ENCODE data around the gene VIPR2. TPM values are rescaled to one million over a fixed set of nuclear protein-coding genes. Genes with fewer than 3 reads are reported as not detected.
"Not testable (repeated sequence)": the region's sequence is repeated elsewhere in the genome, so short reads cannot be mapped to it uniquely, and the experiment has no call there.

The VIPR2 gene, protein sequence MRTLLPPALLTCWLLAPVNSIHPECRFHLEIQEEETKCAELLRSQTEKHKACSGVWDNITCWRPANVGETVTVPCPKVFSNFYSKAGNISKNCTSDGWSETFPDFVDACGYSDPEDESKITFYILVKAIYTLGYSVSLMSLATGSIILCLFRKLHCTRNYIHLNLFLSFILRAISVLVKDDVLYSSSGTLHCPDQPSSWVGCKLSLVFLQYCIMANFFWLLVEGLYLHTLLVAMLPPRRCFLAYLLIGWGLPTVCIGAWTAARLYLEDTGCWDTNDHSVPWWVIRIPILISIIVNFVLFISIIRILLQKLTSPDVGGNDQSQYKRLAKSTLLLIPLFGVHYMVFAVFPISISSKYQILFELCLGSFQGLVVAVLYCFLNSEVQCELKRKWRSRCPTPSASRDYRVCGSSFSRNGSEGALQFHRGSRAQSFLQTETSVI
- 1 to 10 TPM; 1.2 to 5.2 (median 4.6) TPM for polyA plus RNA-seq

DNA sequence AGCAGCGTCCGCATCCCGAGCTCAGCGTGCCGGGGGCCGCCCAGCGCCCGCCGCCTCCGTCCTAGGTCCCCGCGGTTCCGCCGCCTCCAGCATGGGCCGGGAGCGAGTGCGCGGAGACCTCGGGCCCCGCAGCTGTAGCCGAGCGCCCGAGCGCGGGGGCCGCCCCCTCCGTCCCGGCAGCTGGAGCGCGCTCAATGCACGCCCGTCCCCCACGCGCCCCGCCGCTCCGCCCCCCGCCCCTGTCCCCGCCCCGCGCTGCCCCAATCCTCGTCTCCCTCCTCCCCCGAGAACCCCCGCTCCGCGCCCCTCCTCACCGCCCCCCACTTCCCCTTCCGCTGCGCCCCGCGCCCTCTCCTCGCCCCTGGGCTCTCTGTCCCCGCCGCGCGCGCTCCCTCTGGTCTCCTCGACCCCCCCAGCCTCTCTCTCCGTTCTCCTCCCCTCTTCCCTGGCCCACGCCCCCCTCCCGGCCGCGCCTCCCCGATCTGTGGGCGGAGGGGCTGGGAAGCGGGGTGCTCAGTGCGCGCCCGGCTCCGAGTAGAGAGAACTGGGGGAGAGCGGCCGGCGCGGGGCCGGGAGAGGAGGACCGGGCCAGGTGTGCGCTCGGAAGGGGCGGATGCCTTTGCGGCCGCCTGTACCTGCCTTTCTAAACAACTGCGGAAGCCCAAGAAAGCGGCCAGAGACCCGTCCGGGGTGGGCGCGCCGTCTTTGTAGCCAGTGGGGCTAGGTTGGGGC lies at the start of gene VIPR2:
Gene VIPR2 (minus strand): TSS at position 110 of the 732 bp plus-strand sequence. CDS start 96 bp downstream, at position 14.
- no peak within 1 kb of the TSS for H3K27ac ChIP-seq (ENCODE audit: low read depth, low read length)
- 0 to 2% (median 2%) methylated on average over 48 to 79 of the region's 88 CpGs for WGBS, 3 donors

GRCh38 chr7:159193543-159194090 lies 49.0 kb upstream of the VIPR2 start:
- no peak overlapping the region for H3K27ac ChIP-seq (ENCODE audit: low read depth, low read length)
- WGBS, 3 donors = 72 to 74% (median 73%) methylated on average over 4 of the region's 4 CpGs

- no peak overlapping the region for H3K27ac ChIP-seq (ENCODE audit: low read depth, low read length)
- 70 to 85% (median 72%) methylated on average over 13 of the region's 13 CpGs for WGBS, 3 donors
Measured at GRCh38 chr7:159192725-159193453, 48.2 kb upstream of the VIPR2 start.

DNA sequence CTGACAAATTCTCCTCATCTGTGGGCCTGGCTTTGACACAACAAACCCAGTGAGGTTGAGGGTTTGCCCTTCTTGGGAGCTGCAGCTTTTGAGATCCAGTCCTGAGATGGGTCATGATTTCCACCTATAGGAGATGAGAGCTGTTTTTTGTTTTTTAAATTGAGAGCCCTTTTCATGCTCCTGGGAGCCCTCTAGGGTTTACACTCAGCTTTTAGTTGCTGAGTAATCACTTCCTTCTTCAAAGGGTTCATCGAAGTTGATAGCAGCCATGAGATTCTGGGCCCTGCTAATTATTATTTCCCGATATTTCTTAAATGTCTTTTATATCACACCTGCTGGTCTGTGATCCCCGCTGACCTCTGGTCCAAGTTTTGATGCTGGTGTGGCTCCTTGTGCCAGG lies 47.3 kb upstream of the VIPR2 start:
- H3K27ac ChIP-seq (ENCODE audit: low read depth, low read length) = no peak overlapping the region
- WGBS, 3 donors = 69 to 83% (median 71%) methylated on average over 3 of the region's 3 CpGs

GRCh38 chr7:159191236-159191635 lies 46.6 kb upstream of the VIPR2 start:
- no peak overlapping the region for H3K27ac ChIP-seq (ENCODE audit: low read depth, low read length)
- WGBS, 3 donors = 67 to 77% (median 73%) methylated on average over 11 of the region's 11 CpGs

GRCh38 chr7:159188011-159188410 lies 43.3 kb upstream of the VIPR2 start:
- no peak overlapping the region for H3K27ac ChIP-seq (ENCODE audit: low read depth, low read length)

GRCh38 chr7:159179241-159179640 lies 34.6 kb upstream of the VIPR2 start:
- H3K27ac ChIP-seq (ENCODE audit: low read depth, low read length) = no peak overlapping the region

DNA sequence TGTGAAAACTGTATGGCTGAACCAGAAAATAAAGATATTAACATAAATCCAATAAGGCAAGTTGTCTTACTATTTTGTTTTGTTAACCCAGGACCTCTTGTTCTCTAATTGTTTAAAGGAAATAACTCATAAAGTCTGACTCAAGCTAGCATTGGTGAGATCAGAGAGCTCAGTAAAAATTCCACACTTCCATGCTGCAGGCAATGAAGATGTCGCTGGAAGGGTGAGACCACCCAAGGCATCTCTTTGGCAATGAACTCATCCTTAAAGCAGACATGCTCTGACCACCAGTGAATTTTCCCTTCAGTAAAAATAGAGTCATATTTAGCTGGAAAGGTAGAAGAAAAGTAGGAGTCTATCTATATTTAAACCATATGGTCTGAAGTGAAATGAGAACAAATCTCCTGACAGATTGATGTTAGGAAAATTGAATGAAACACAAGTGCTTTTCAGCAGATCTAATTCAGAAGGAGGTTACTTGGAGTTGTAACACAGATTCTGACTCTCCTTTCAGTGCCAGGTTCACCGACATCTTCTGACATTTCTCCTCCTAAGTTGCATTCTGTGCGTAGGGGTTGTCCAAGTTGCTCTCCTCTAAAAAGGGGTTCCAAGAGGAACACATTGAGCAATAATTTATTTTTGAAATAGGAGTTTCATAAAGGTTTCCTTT lies 32.8 kb upstream of the VIPR2 start:
- no peak overlapping the region for H3K27ac ChIP-seq (ENCODE audit: low read depth, low read length)
- WGBS, 3 donors = 54 to 89% (median 62%) methylated on average over 3 of the region's 3 CpGs

More at GRCh38 chr7:159179241-159179640, 34.6 kb upstream of the VIPR2 start:
- 86 to 95% (median 89%) methylated on average over 6 of the region's 6 CpGs for WGBS, 3 donors

GRCh38 chr7:159175792-159176191 lies 31.1 kb upstream of the VIPR2 start:
- WGBS, 3 donors = 85 to 90% (median 88%) methylated on average over 8 of the region's 8 CpGs
- no peak overlapping the region for H3K27ac ChIP-seq (ENCODE audit: low read depth, low read length)

DNA sequence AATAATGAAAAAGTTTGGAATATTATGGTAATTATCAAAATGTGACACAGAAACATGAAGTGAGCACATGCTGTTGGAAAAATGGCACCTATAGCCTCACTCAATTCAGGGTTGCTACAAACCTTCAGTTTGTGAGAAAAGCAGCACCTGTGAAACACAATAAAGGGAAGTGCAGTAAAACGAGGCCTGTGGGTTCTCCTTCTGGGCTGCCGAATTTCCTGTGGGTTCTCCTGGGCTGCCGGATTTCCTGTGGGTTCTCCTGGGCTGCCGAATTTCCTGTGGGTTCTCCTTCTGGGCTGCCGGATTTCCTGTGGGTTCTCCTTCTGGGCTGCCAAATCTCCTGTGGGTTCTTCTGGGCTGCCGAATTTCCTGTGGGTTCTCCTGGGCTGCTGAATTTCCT lies 30.4 kb upstream of the VIPR2 start:
- not testable (repeated sequence) for H3K27ac ChIP-seq (ENCODE audit: low read depth, low read length)
- 49 to 68% (median 53%) methylated on average over 6 of the region's 6 CpGs for WGBS, 3 donors

DNA sequence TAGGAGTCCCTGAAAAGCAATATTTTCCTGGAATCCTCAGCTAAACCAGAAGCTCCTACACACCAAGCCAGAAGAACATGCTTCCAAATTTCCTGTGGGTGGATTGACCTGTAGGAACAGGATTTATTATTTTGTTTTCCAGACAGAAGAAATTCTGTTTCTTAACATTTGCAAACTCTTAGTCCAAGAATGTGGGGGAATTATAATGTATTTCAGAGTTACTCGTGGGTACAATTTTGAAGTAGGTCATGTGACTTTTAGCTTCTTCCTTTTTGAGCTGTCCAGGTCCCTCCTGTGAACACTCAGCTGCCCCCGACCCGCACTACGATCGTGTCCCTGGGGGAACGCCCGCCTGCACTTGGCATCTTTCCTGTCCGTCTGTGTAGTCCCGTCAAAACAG lies 27.7 kb upstream of the VIPR2 start:
- 50 to 70% (median 65%) methylated on average over 9 of the region's 9 CpGs for WGBS, 3 donors

DNA sequence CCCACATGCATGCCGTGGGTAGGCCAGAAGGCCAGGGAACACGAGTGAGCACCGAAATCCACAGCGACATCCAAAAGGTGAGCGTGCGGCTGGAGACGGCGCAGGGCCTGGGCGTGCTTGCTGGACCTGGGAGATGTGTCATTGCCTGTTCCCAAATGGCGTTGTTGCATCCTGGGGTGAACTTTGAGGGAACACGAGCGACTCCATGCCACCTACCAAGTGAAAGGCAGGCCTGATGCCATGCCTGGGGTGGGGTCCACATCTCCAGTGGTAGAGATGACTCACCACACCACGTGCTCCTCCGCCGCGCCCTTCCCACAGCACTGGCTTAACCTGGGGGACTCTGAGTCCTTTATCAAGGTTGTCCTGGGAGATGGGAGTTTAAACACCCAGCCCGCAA lies 24.7 kb upstream of the VIPR2 start:
- 84 to 93% (median 90%) methylated on average over 17 of the region's 17 CpGs for WGBS, 3 donors
- no peak overlapping the region for H3K27ac ChIP-seq (ENCODE audit: low read depth, low read length)

More for the DNA sequence above, 27.7 kb upstream of the VIPR2 start:
- H3K27ac ChIP-seq (ENCODE audit: low read depth, low read length) = no peak overlapping the region

DNA sequence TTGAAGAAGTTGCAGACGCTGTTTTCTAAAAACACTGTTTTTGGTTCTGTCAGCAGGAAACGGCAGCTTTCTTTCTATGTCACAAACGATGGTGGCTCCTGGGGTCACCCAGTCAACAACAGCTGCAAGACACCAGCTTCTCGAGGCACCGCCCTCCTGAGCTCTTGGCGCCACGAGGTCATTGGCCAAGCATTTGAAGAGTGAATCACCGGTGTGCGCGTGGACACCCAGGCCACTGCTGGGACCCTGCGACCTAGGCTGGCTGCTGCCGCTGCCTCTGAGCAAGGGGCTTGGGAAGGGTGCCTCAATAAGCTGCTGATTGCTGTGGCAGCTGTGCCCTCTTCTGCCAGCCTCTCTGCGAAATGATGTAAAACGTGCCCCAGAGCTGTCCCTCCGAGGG lies 22.5 kb upstream of the VIPR2 start:
- H3K27ac ChIP-seq (ENCODE audit: low read depth, low read length) = no peak overlapping the region
- WGBS, 3 donors = 85 to 91% (median 88%) methylated on average over 15 of the region's 15 CpGs

DNA sequence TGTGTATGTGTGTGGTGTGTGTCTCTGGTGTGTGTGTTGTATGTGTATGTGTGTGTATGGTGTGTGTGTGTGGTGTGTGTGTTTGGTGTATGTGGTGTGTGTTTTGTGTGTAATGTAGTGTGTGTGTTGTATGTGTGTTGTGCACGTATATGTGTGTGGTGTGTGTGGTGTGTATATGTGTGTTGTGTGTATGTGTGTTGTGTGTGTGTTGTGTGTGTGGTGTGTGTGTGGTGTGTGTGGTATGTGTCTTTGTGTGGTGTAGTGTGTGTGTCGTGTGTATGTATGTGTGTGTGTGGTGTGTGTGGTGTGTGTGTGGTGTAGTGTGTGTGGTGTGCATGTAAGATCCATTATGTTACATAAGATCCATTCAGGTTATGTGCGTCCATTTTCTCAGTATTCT lies 21.9 kb upstream of the VIPR2 start:
- WGBS, 3 donors = 64 to 67% (median 67%) methylated on average over 3 of the region's 3 CpGs

GRCh38 chr7:159165352-159165751 lies 20.7 kb upstream of the VIPR2 start:
- 87 to 94% (median 89%) methylated on average over 6 of the region's 6 CpGs for WGBS, 3 donors

More for the DNA sequence above, 21.9 kb upstream of the VIPR2 start:
- H3K27ac ChIP-seq (ENCODE audit: low read depth, low read length) = no peak overlapping the region

GRCh38 chr7:159163703-159164301 lies 19.1 kb upstream of the VIPR2 start:
- 84 to 91% (median 85%) methylated on average over 6 to 8 of the region's 11 CpGs for WGBS, 3 donors
- H3K27ac ChIP-seq (ENCODE audit: low read depth, low read length) = not testable (repeated sequence)

More at GRCh38 chr7:159165352-159165751, 20.7 kb upstream of the VIPR2 start:
- H3K27ac ChIP-seq (ENCODE audit: low read depth, low read length) = no peak overlapping the region

DNA sequence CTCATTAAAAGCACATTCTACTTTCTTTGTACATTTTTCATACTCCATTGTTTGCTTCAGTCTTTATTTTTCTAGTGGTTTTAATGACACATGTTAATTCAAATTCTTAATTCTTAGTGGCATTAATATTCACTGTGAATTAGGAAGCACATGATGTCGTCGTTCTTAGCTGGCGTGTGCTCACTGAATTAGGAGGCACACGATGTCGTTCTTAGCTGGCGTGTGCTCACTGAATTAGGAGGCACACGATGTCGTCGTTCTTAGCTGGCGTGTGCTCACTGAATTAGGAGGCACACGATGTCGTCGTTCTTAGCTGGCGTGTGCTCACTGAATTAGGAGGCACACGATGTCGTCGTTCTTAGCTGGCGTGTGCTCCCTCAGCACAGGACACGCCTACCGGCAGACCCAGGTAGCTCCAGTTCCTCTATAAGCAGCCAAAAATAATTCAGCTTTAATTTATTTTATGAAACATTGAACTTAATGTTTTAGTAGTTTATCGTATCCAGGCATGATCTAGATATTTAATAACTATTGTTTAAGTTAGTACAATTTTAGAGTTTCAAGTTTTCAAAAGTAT lies 17.5 kb upstream of the VIPR2 start:
- 74 to 86% (median 78%) methylated on average over 16 to 21 of the region's 21 CpGs for WGBS, 3 donors
- not testable (repeated sequence) for H3K27ac ChIP-seq (ENCODE audit: low read depth, low read length)
